Endodermal cell (in vitro differentiated cells): ENCODE data around the gene TPGS1. TPM values are rescaled to one million over a fixed set of nuclear protein-coding genes. Genes with fewer than 3 reads are reported as not detected.

Experiments used
- DNase-seq: peaks from one replicate; pipeline ENCODE4 v3.0.0-alpha.2; 2017
- H3K27ac ChIP-seq: 2 replicates; pipeline ENCODE4 v1.5.1; 2013; ENCODE audit warnings: mild to moderate bottlenecking, low read depth, low read length, moderate library complexity
- H3K27me3 ChIP-seq: 2 replicates; pipeline ENCODE4 v1.6.1; 2013; ENCODE audit warnings: mild to moderate bottlenecking, low read length, moderate library complexity; ENCODE audit not compliant: insufficient read depth, control insufficient read depth, poor library complexity, severe bottlenecking
- H3K36me3 ChIP-seq: 2 replicates; pipeline ENCODE4 v1.7.0; 2013; ENCODE audit warnings: mild to moderate bottlenecking, low read length, moderate library complexity; ENCODE audit not compliant: control insufficient read depth, insufficient read depth
- H3K4me1 ChIP-seq: one replicate; pipeline ENCODE4 v1.7.0; 2013; ENCODE audit warnings: low read length; ENCODE audit not compliant: control insufficient read depth, insufficient read depth
- H3K4me3 ChIP-seq: 2 replicates; pipeline ENCODE4 v1.5.1; 2013; ENCODE audit warnings: mild to moderate bottlenecking, low read length, moderate library complexity
- H3K9ac ChIP-seq: 2 replicates; pipeline ENCODE4 v1.6.1; 2013; ENCODE audit warnings: mild to moderate bottlenecking, low read length, moderate library complexity; ENCODE audit not compliant: poor library complexity, severe bottlenecking; ENCODE audit errors: extremely low read depth
- H3K9me3 ChIP-seq: 2 replicates; pipeline ENCODE4 v1.6.1; 2013; ENCODE audit warnings: mild to moderate bottlenecking, low read length, moderate library complexity; ENCODE audit not compliant: control insufficient read depth
- H3K27ac Mint-ChIP-seq: 2 replicates; pipeline ENCODE4 v1.8.0; 2020; ENCODE audit warnings: mixed read lengths
- H3K27me3 Mint-ChIP-seq: 2 replicates; pipeline ENCODE4 v1.8.0; 2021; ENCODE audit warnings: mild to moderate bottlenecking, mixed read lengths; ENCODE audit not compliant: insufficient read depth
- H3K36me3 Mint-ChIP-seq: 2 replicates; pipeline ENCODE4 v1.8.0; 2020; ENCODE audit warnings: low read depth, mixed read lengths
- H3K4me1 Mint-ChIP-seq: 2 replicates; pipeline ENCODE4 v1.8.0; 2020; ENCODE audit warnings: mixed read lengths
- H3K4me3 Mint-ChIP-seq: 2 replicates; pipeline ENCODE4 v1.8.0; 2020; ENCODE audit warnings: mild to moderate bottlenecking, moderate library complexity, mixed read lengths
- H3K9me3 Mint-ChIP-seq: 2 replicates; pipeline ENCODE4 v1.8.0; 2020; ENCODE audit warnings: mild to moderate bottlenecking, mixed read lengths
- WGBS, 2 experiments: methylation state at CpG; one replicate each; pipeline versions ENCODE4 v1.1.5 to v1.1.7; 2013; ENCODE audit warnings: missing lambda C conversion rate in 2 of 2, mixed read lengths in 1 of 2; ENCODE audit not compliant: insufficient coverage in 1 of 2, insufficient read length in 1 of 2; 5-methylcytosine and 5-hydroxymethylcytosine counted together
- total RNA-seq, 2 donors: library from RNA; stranded (reverse); fragmentation: NEBNext Ultra II Directional in 1 of 2; extraction: Animal tissue kit (Norgen Biotek cat#: 25700) in 1 of 2; gene quantifications; 2 replicates in 1 of 2; 3 replicates in 1 of 2; pipeline ENCODE4 v1.2.1, GENCODE V29; 2021
- TF ChIP-seq, protein P1 (sequence below): fragments of 200-600 bp; sonication (generic); conservative IDR thresholded peaks from 2 replicates; pipeline ENCODE4 v1.5.0; 2021; ENCODE audit warnings: antibody characterized with exemption, mild to moderate bottlenecking

TPGS1 gene
- total RNA-seq, 2 donors from 2014 or later = 11.7 to 13.0 TPM

DNA sequence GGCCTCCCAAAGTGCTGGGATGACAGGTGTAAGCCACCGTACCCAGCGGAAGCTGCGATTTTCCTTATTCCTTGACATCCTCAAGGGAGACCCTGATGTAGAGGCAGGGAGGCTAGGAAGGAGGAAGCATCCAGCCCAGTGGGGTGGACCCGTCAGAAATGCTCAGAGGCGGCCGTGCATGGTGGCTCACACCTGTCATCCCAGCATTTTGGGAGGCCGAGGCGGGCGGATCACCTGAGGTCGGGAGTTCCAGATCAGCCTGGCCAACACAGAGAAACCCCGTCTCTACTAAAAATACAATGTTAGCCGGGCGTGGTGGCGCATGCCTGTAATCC lies 48.1 kb downstream of the TPGS1 start:
- Histone ChIP-seq H3K9me3 (no peaks in the 10 kb centered on the region), H3K36me3 (no peaks in the 10 kb centered on the region), H3K4me1 (peaks cover 4% of the 10 kb centered on the region), H3K27me3 (no peaks in the 10 kb centered on the region), H3K4me3 (no peak overlapping the region), H3K9ac (no peak overlapping the region), H3K27ac (no peak overlapping the region)
- no peak for DNase-seq
- Mint-ChIP-seq H3K36me3 (no peaks in the 10 kb centered on the region), H3K27ac (no peak overlapping the region), H3K4me1 (no peaks in the 10 kb centered on the region), H3K4me3 (no peak overlapping the region), H3K27me3 (peaks cover 4% of the 10 kb centered on the region), H3K9me3 (no peaks in the 10 kb centered on the region)
- TF ChIP-seq, protein P1, sequence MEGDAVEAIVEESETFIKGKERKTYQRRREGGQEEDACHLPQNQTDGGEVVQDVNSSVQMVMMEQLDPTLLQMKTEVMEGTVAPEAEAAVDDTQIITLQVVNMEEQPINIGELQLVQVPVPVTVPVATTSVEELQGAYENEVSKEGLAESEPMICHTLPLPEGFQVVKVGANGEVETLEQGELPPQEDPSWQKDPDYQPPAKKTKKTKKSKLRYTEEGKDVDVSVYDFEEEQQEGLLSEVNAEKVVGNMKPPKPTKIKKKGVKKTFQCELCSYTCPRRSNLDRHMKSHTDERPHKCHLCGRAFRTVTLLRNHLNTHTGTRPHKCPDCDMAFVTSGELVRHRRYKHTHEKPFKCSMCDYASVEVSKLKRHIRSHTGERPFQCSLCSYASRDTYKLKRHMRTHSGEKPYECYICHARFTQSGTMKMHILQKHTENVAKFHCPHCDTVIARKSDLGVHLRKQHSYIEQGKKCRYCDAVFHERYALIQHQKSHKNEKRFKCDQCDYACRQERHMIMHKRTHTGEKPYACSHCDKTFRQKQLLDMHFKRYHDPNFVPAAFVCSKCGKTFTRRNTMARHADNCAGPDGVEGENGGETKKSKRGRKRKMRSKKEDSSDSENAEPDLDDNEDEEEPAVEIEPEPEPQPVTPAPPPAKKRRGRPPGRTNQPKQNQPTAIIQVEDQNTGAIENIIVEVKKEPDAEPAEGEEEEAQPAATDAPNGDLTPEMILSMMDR = no peak
- WGBS, 2 experiments = 82 to 97% methylated on average over 9 to 14 of the region's 14 CpGs

- Histone ChIP-seq H3K4me3 (no peak overlapping the region), H3K27ac (no peak overlapping the region), H3K4me1 (peaks cover 4% of the 10 kb centered on the region), H3K9me3 (no peaks in the 10 kb centered on the region), H3K9ac (no peak overlapping the region), H3K27me3 (no peaks in the 10 kb centered on the region), H3K36me3 (no peaks in the 10 kb centered on the region)
- TF ChIP-seq, protein P1 = no peak
- Mint-ChIP-seq H3K4me3 (no peak overlapping the region), H3K4me1 (no peaks in the 10 kb centered on the region), H3K27me3 (no peaks in the 10 kb centered on the region), H3K36me3 (no peaks in the 10 kb centered on the region), H3K27ac (no peak overlapping the region), H3K9me3 (no peaks in the 10 kb centered on the region)
- DNase-seq = peak; percentile 44
- 91 to 92% methylated on average over 27 to 31 of the region's 31 CpGs for whole genome bisulfite sequencing, 2 experiments
These were observed 49.5 kb downstream of the TPGS1 start for GRCh38 chr19:556611-557382.

DNA sequence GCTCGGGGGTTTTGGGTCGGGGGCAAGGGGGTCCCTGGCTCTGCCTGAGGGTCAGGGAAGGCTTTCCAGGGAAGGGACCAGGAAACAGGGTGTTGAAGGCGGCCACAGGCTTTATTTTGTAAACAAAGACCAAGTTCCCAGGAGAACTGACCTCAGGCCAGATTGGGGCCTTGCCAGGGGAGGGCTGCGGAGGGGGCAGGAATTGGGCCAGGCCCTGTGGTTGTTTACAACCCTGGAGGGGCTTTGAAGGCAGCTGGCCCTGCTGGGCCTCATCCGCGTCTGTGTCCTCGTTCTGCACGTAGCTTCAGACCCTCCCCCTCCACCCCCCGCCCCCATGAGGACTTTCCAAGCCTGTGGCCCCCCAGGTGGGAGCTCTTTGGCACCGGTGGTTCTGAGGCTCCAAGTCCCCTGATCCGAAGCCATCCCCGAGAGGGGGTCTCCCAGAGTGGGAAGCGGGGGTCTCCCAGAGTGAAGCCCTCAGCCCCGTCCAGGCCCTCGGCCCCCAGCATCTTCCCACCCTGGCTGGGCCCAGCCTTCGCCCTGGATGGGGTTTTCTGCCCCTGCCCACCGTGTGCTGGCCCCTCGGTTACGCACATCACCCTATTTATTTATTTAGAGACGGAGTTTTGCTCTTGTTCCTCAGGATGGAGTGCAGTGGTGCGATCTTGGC lies 51.6 kb downstream of the TPGS1 start:
- Mint-ChIP-seq H3K4me3 (no peak overlapping the region), H3K4me1 (no peaks in the 10 kb centered on the region), H3K27ac (peak overlapping the region; percentile 30), H3K36me3 (peaks cover 6% of the 10 kb centered on the region), H3K9me3 (no peaks in the 10 kb centered on the region), H3K27me3 (no peaks in the 10 kb centered on the region)
- Histone ChIP-seq H3K4me3 (no peak overlapping the region), H3K27ac (no peak overlapping the region), H3K9me3 (no peaks in the 10 kb centered on the region), H3K9ac (no peak overlapping the region), H3K27me3 (no peaks in the 10 kb centered on the region), H3K36me3 (no peaks in the 10 kb centered on the region), H3K4me1 (peaks cover 4% of the 10 kb centered on the region)
- TF ChIP-seq, protein P1 = no peak
- 85 to 86% methylated on average over 12 to 20 of the region's 21 CpGs for WGBS, 2 experiments
- DNase-seq = peak; percentile 39
